IPS-20b (cell line): Measurements from ENCODE around the gene POLA1.

Source experiments
- H3K27ac ChIP-seq: one replicate; pipeline ENCODE4 v1.5.1; 2013; ENCODE audit warnings: low read length
- H3K27me3 ChIP-seq: 2 replicates; pipeline ENCODE4 v1.6.1; 2013; ENCODE audit warnings: mild to moderate bottlenecking, low read length, inconsistent platforms; ENCODE audit not compliant: insufficient read depth
- H3K36me3 ChIP-seq: 2 replicates; pipeline ENCODE4 v1.6.1; 2013; ENCODE audit warnings: low read depth, mild to moderate bottlenecking, inconsistent platforms, low read length, moderate library complexity; ENCODE audit not compliant: insufficient read depth
- H3K4me1 ChIP-seq: 2 replicates; pipeline ENCODE4 v1.6.1; 2013; ENCODE audit warnings: mild to moderate bottlenecking, control low read depth, inconsistent platforms, low read length, moderate library complexity; ENCODE audit not compliant: insufficient read depth
- H3K4me3 ChIP-seq: 2 replicates; pipeline ENCODE4 v1.5.1; 2013; ENCODE audit warnings: mild to moderate bottlenecking, low read length, inconsistent platforms
- H3K9ac ChIP-seq: 2 replicates; pipeline ENCODE4 v1.6.1; 2013; ENCODE audit warnings: low read depth, mild to moderate bottlenecking, inconsistent platforms, low read length, moderate library complexity
- H3K9me3 ChIP-seq: 2 replicates; pipeline ENCODE4 v1.6.1; 2013; ENCODE audit warnings: mild to moderate bottlenecking, low read depth, low read length, inconsistent platforms; ENCODE audit not compliant: insufficient read depth

The POLA1 gene

GRCh38 chrX:24828147-24828546, 134.4 kb downstream of the POLA1 start:
- Histone ChIP-seq H3K27ac (no peak overlapping the region), H3K36me3 (peaks cover 37% of the 10 kb centered on the region), H3K27me3 (no peaks in the 10 kb centered on the region), H3K9me3 (no peaks in the 10 kb centered on the region), H3K9ac (no peak overlapping the region), H3K4me1 (no peaks in the 10 kb centered on the region), H3K4me3 (no peak overlapping the region)

- no peaks in the 10 kb centered on the region for H3K27me3 ChIP-seq
- H3K9ac ChIP-seq = no peak overlapping the region
- H3K27ac ChIP-seq = no peak overlapping the region
- no peaks in the 10 kb centered on the region for H3K9me3 ChIP-seq
- no peak overlapping the region for H3K4me3 ChIP-seq
- H3K4me1 ChIP-seq = no peaks in the 10 kb centered on the region
- peaks cover 37% of the 10 kb centered on the region for H3K36me3 ChIP-seq
Observed at GRCh38 chrX:24828600-24828999, 134.9 kb downstream of the POLA1 start.

GRCh38 chrX:24833695-24834094, 140.0 kb downstream of the POLA1 start:
- no peak overlapping the region for H3K9ac ChIP-seq
- no peaks in the 10 kb centered on the region for H3K4me1 ChIP-seq
- no peak overlapping the region for H3K27ac ChIP-seq
- H3K4me3 ChIP-seq = no peak overlapping the region
- no peaks in the 10 kb centered on the region for H3K9me3 ChIP-seq
- H3K36me3 ChIP-seq = peaks cover under 1% of the 10 kb centered on the region; the same call in 1 of the 2 replicates
- H3K27me3 ChIP-seq = no peaks in the 10 kb centered on the region

- no peaks in the 10 kb centered on the region for H3K9me3 ChIP-seq
- no peak overlapping the region for H3K4me3 ChIP-seq
- H3K27me3 ChIP-seq = no peaks in the 10 kb centered on the region
- H3K36me3 ChIP-seq = peaks cover 6% of the 10 kb centered on the region; the same call in 1 of the 2 replicates
- H3K9ac ChIP-seq = no peak overlapping the region
- H3K27ac ChIP-seq = no peak overlapping the region
- H3K4me1 ChIP-seq = no peaks in the 10 kb centered on the region
Observed at GRCh38 chrX:24837966-24838365, 144.2 kb downstream of the POLA1 start.

- Histone ChIP-seq H3K27ac (no peak overlapping the region), H3K9ac (no peak overlapping the region), H3K4me1 (no peaks in the 10 kb centered on the region), H3K36me3 (peaks cover 13% of the 10 kb centered on the region; the same call in 1 of the 2 replicates), H3K9me3 (no peaks in the 10 kb centered on the region), H3K4me3 (no peak overlapping the region), H3K27me3 (no peaks in the 10 kb centered on the region)
Observed at GRCh38 chrX:24838629-24839028, 144.9 kb downstream of the POLA1 start.

GRCh38 chrX:24839331-24839730, 145.6 kb downstream of the POLA1 start:
- Histone ChIP-seq H3K36me3 (peaks cover 16% of the 10 kb centered on the region; the same call in 1 of the 2 replicates), H3K4me1 (no peaks in the 10 kb centered on the region), H3K9ac (no peak overlapping the region), H3K4me3 (no peak overlapping the region), H3K27ac (no peak overlapping the region), H3K27me3 (no peaks in the 10 kb centered on the region), H3K9me3 (no peaks in the 10 kb centered on the region)

- Histone ChIP-seq H3K36me3 (peaks cover 26% of the 10 kb centered on the region; the same call in 1 of the 2 replicates), H3K4me1 (no peaks in the 10 kb centered on the region; the same call in 1 of the 2 replicates), H3K4me3 (no peak overlapping the region), H3K9ac (no peak overlapping the region), H3K27me3 (no peaks in the 10 kb centered on the region), H3K9me3 (no peaks in the 10 kb centered on the region), H3K27ac (no peak overlapping the region)
Observed at GRCh38 chrX:24842486-24842885, 148.8 kb downstream of the POLA1 start.

GRCh38 chrX:24846550-24847150, 152.9 kb downstream of the POLA1 start:
- H3K4me3 ChIP-seq = no peak overlapping the region
- H3K9me3 ChIP-seq = no peaks in the 10 kb centered on the region
- H3K9ac ChIP-seq = no peak overlapping the region
- H3K27ac ChIP-seq = no peak overlapping the region
- H3K27me3 ChIP-seq = no peaks in the 10 kb centered on the region
- H3K4me1 ChIP-seq = no peaks in the 10 kb centered on the region; the same call in 1 of the 2 replicates
- peaks cover 39% of the 10 kb centered on the region; the same call in 1 of the 2 replicates for H3K36me3 ChIP-seq

- Histone ChIP-seq H3K4me1 (no peaks in the 10 kb centered on the region; the same call in 1 of the 2 replicates), H3K27me3 (no peaks in the 10 kb centered on the region), H3K36me3 (peaks cover 23% of the 10 kb centered on the region; the same call in 1 of the 2 replicates), H3K4me3 (no peak overlapping the region), H3K9ac (no peak overlapping the region), H3K27ac (no peak overlapping the region), H3K9me3 (no peaks in the 10 kb centered on the region)
Observed at GRCh38 chrX:24851289-24851688, 157.6 kb downstream of the POLA1 start.

- H3K4me1 ChIP-seq = no peaks in the 10 kb centered on the region; the same call in 1 of the 2 replicates
- H3K27me3 ChIP-seq = no peaks in the 10 kb centered on the region
- no peak overlapping the region for H3K9ac ChIP-seq
- H3K9me3 ChIP-seq = no peaks in the 10 kb centered on the region
- peaks cover 23% of the 10 kb centered on the region; the same call in 1 of the 2 replicates for H3K36me3 ChIP-seq
- no peak overlapping the region for H3K4me3 ChIP-seq
- H3K27ac ChIP-seq = no peak overlapping the region
Observed at GRCh38 chrX:24851780-24852179, 158.1 kb downstream of the POLA1 start.

- Histone ChIP-seq H3K36me3 (no peaks in the 10 kb centered on the region; the same call in 1 of the 2 replicates), H3K27me3 (no peaks in the 10 kb centered on the region), H3K27ac (no peak overlapping the region), H3K4me1 (no peaks in the 10 kb centered on the region), H3K4me3 (no peak overlapping the region), H3K9ac (no peak overlapping the region), H3K9me3 (no peaks in the 10 kb centered on the region)
Observed at GRCh38 chrX:24858004-24858746, 164.5 kb downstream of the POLA1 start.
